NCI-H1105 treated with DMSO at 0.1 percent for 48 hours (cell line): ENCODE results near the gene JAKMIP2.

Experiments used
- DNase-seq: peaks from one replicate; lab custom pipeline; 2025; lab: John Stamatoyannopoulos, UW

Gene JAKMIP2

GRCh38 chr5:147788023-147788422 is 5.5 kb upstream of the JAKMIP2 start:
- DNase-seq = no peak

- DNase-seq = no peak
Observed at GRCh38 chr5:147786142-147786541, 3.6 kb upstream of the JAKMIP2 start.

- DNase-seq = no peak
Observed at GRCh38 chr5:147784146-147784987, 1.8 kb upstream of the JAKMIP2 start.

GRCh38 chr5:147780924-147781573 is 1.5 kb downstream of the JAKMIP2 start:
- DNase-seq = no peak

GRCh38 chr5:147779694-147780093 is 2.8 kb downstream of the JAKMIP2 start:
- DNase-seq = no peak

GRCh38 chr5:147776989-147777388 is 5.5 kb downstream of the JAKMIP2 start:
- no peak for DNase-seq

GRCh38 chr5:147773587-147773986 is 8.9 kb downstream of the JAKMIP2 start:
- DNase-seq = no peak

- no peak for DNase-seq
Observed at GRCh38 chr5:147773139-147773538, 9.4 kb downstream of the JAKMIP2 start.

- DNase-seq = no peak
Observed at GRCh38 chr5:147767048-147767447, 15.5 kb downstream of the JAKMIP2 start.

GRCh38 chr5:147763791-147764525 is 18.6 kb downstream of the JAKMIP2 start:
- DNase-seq = no peak

- DNase-seq = no peak
Observed at GRCh38 chr5:147760086-147760875, 22.2 kb downstream of the JAKMIP2 start.

GRCh38 chr5:147759441-147759840 is 23.1 kb downstream of the JAKMIP2 start:
- no peak for DNase-seq

- DNase-seq = no peak
Observed at GRCh38 chr5:147756566-147756965, 26.0 kb downstream of the JAKMIP2 start.

GRCh38 chr5:147754372-147755122 is 28.0 kb downstream of the JAKMIP2 start:
- DNase-seq = no peak

- DNase-seq = no peak
Observed at GRCh38 chr5:147753765-147754164, 28.8 kb downstream of the JAKMIP2 start.

- no peak for DNase-seq
Observed at GRCh38 chr5:147752666-147753290, 29.8 kb downstream of the JAKMIP2 start.

GRCh38 chr5:147752033-147752432 is 30.5 kb downstream of the JAKMIP2 start:
- DNase-seq = peak; percentile 51

- peak; percentile 88 for DNase-seq
Observed at GRCh38 chr5:147751156-147751830, 31.2 kb downstream of the JAKMIP2 start.

GRCh38 chr5:147750065-147750464 is 32.5 kb downstream of the JAKMIP2 start:
- no peak for DNase-seq

- DNase-seq = peak; percentile 16
Observed at GRCh38 chr5:147748590-147748989, 33.9 kb downstream of the JAKMIP2 start.
